Endothelial cell of umbilical vein (primary cell): ENCODE measurements around the gene CTIF. TPM values are rescaled to one million over a fixed set of nuclear protein-coding genes. Genes with fewer than 3 reads are reported as not detected.

ENCODE experiments used
- BruUV-seq: library from RNA; stranded (reverse); fragments of 400-500 nt; replicated peaks from 2 replicates; lab custom pipeline; 2021; lab: Mats Ljungman, UMichigan
- CTCF ChIA-PET: fragments of 300-600, 350-600 bp; sonication (Branson Sonifier 250); formaldehyde crosslinking; loops from one replicate; lab custom pipeline; 2021; ENCODE audit warnings: antibody characterized with exemption, inconsistent platforms; lab: Charles Lee
- POLR2A ChIA-PET: fragments of 300-600, 350-600 bp; sonication (Branson Sonifier 250); formaldehyde crosslinking; loops from one replicate; lab custom pipeline; 2021; ENCODE audit warnings: antibody characterized with exemption, inconsistent platforms; lab: Charles Lee
- DNase-seq: peaks from one replicate; pipeline ENCODE4 v3.0.0-alpha.2; 2011; ENCODE audit warnings: low read depth, low spot score
- FAIRE-seq: peaks from 2 replicates; lab custom pipeline; 2011; peaks lifted over from hg19 to GRCh38; lab: Jason Lieb, UNC
- H2AFZ ChIP-seq: 2 replicates; pipeline ENCODE4 v1.6.0; 2012; ENCODE audit warnings: low read depth, low read length, control low read depth, inconsistent platforms
- H3K27ac ChIP-seq: 2 replicates; pipeline ENCODE4 v1.5.1; 2011; ENCODE audit warnings: low read depth, mild to moderate bottlenecking, control low read depth, low read length, moderate library complexity; ENCODE audit not compliant: insufficient read depth
- H3K27me3 ChIP-seq, 2 experiments: 2 replicates each; pipeline versions ENCODE4 v1.6.0 to v1.6.1; 2011; ENCODE audit warnings: low read length in 2 of 2, mixed read lengths in 1 of 2; ENCODE audit not compliant: control insufficient read depth in 2 of 2, insufficient read depth in 2 of 2
- H3K36me3 ChIP-seq, 2 experiments: 2 replicates in 1 of 2; 3 replicates in 1 of 2; pipeline ENCODE4 v1.5.1; 2011; ENCODE audit warnings: low read length in 2 of 2, mild to moderate bottlenecking in 1 of 2, moderate library complexity in 1 of 2; ENCODE audit not compliant: control insufficient read depth in 2 of 2, insufficient read depth in 2 of 2; ENCODE audit errors: extremely low read depth in 1 of 2
- H3K4me1 ChIP-seq: 3 replicates; pipeline ENCODE4 v1.5.1; 2011; ENCODE audit warnings: mild to moderate bottlenecking, low read length; ENCODE audit not compliant: control insufficient read depth, insufficient read depth; ENCODE audit errors: extremely low read depth
- H3K4me2 ChIP-seq: 2 replicates; pipeline ENCODE4 v1.6.1; 2011; ENCODE audit warnings: low read length, control low read depth, mixed read lengths; ENCODE audit not compliant: insufficient read depth
- H3K4me3 ChIP-seq, 3 experiments: fragments of 200-600 bp in 1 of 3; sonication (generic), shearing (Covaris generic) in 1 of 3; replicated peaks in 1 of 3; 2 replicates each; pipeline ENCODE4 v1.5.1; 2011 to 2016; ENCODE audit warnings: control low read depth in 3 of 3, low read length in 3 of 3, mild to moderate bottlenecking in 2 of 3, inconsistent platforms in 1 of 3, low read depth in 1 of 3, moderate library complexity in 1 of 3; ENCODE audit not compliant: insufficient read depth in 1 of 3
- H3K79me2 ChIP-seq: 2 replicates; pipeline ENCODE4 v1.6.0; 2012; ENCODE audit warnings: low read length, inconsistent platforms; ENCODE audit not compliant: control insufficient read depth, insufficient read depth
- H3K9ac ChIP-seq: replicated peaks from 2 replicates; pipeline ENCODE3; 2011; ENCODE audit warnings: low read length, control low read depth; ENCODE audit not compliant: insufficient read depth; ENCODE audit errors: extremely low read depth
- H3K9me1 ChIP-seq: replicated peaks from 3 replicates; pipeline ENCODE4 v1.6.0; 2011; ENCODE audit warnings: mild to moderate bottlenecking, low read length; ENCODE audit not compliant: control insufficient read depth, insufficient read depth; ENCODE audit errors: extremely low read depth
- H3K9me3 ChIP-seq: replicated peaks from 2 replicates; pipeline ENCODE4 v1.5.1; 2012; ENCODE audit warnings: low read length, inconsistent platforms; ENCODE audit not compliant: control insufficient read depth, insufficient read depth
- H4K20me1 ChIP-seq: replicated peaks from 2 replicates; pipeline ENCODE3; 2011; ENCODE audit warnings: mild to moderate bottlenecking, low read length; ENCODE audit not compliant: control insufficient read depth, insufficient read depth; ENCODE audit errors: extremely low read depth
- EZH2 ChIP-seq: IDR thresholded peaks from 2 replicates; pipeline ENCODE4 v1.6.1; 2012; ENCODE audit warnings: borderline replicate concordance, low read depth, mild to moderate bottlenecking, moderate library complexity, low read length, inconsistent platforms; ENCODE audit not compliant: severe bottlenecking
- FOS ChIP-seq: IDR thresholded peaks from 2 replicates; pipeline ENCODE4 v1.6.1; 2011; ENCODE audit warnings: mild to moderate bottlenecking, low read length, moderate library complexity, borderline replicate concordance; ENCODE audit not compliant: insufficient read depth
- GATA2 ChIP-seq: IDR thresholded peaks from 2 replicates; pipeline ENCODE4 v1.7.0; 2011; ENCODE audit warnings: low read depth, mild to moderate bottlenecking, moderate library complexity, mixed read lengths, low read length; ENCODE audit not compliant: insufficient read length, insufficient read depth
- JUN ChIP-seq: IDR thresholded peaks from 2 replicates; pipeline ENCODE4 v1.6.1; 2011; ENCODE audit warnings: borderline replicate concordance, low read depth; ENCODE audit not compliant: insufficient read length, insufficient read depth
- MYC ChIP-seq: IDR thresholded peaks from one replicate; pipeline ENCODE4 v1.6.1; 2011; ENCODE audit warnings: mild to moderate bottlenecking, low read depth, low read length
- POLR2A ChIP-seq: IDR thresholded peaks from 2 replicates; pipeline ENCODE4 v1.6.1; 2012; ENCODE audit warnings: low read depth, mild to moderate bottlenecking, control low read depth, low read length
- POLR2AphosphoS5 ChIP-seq: IDR thresholded peaks from 2 replicates; pipeline ENCODE4 v1.6.1; 2012; ENCODE audit warnings: low read depth, mild to moderate bottlenecking, control low read depth, low read length, moderate library complexity; ENCODE audit not compliant: insufficient read depth
- dilution Hi-C: fragments of 300-500 bp; cut with MboI; formaldehyde crosslinking; loops from one replicate; pipeline ENCODE4 v1.15.0; 2019; ENCODE audit warnings: low sequenced_read_pairs; ENCODE audit not compliant: extremely low pct_ligation_motif_present
- intact Hi-C: fragments of 100-400 bp; cut with micrococcal nuclease; formaldehyde crosslinking; loops from one replicate; pipeline ENCODE4 v1.10.0; 2022
- polyA plus RNA-seq, 4 experiments: library from polyadenylated mRNA; depleted of rRNA in 3 of 4; stranded (reverse) in 3 of 4; unstranded in 1 of 4; fragments of >200 nt; gene quantifications; 2 replicates each; pipeline versions ENCODE4 v1.2.1 to v1.2.3, GENCODE V29; 2011 to 2012; ENCODE audit warnings: missing spikeins in 1 of 4
- total RNA-seq: library from RNA; stranded (reverse); gene quantifications from 2 replicates; pipeline ENCODE4 v1.2.3, GENCODE V29; 2021
- TF ChIP-seq, protein P1 (sequence below), 2 donors: IDR thresholded peaks; 1 replicate in 1 of 2; 2 replicates in 1 of 2; pipeline ENCODE4 v1.5.1; 2011; ENCODE audit warnings: low read length in 2 of 2, mild to moderate bottlenecking in 2 of 2, moderate library complexity in 2 of 2, control low read depth in 1 of 2, inconsistent platforms in 1 of 2, low read depth in 1 of 2; ENCODE audit not compliant: insufficient read depth in 1 of 2; ENCODE audit errors: extremely low read depth in 1 of 2
- TF ChIP-seq, protein P2 (sequence below): IDR thresholded peaks from 2 replicates; pipeline ENCODE4 v1.6.1; 2011; ENCODE audit not compliant: insufficient read depth, insufficient read length

CTIF gene
- total and polyA plus RNA-seq, 2 donors (not counting 3 experiments of a cell fraction or from before 2014, with no cell fraction given): 20.9 to 57.7 TPM

DNA sequence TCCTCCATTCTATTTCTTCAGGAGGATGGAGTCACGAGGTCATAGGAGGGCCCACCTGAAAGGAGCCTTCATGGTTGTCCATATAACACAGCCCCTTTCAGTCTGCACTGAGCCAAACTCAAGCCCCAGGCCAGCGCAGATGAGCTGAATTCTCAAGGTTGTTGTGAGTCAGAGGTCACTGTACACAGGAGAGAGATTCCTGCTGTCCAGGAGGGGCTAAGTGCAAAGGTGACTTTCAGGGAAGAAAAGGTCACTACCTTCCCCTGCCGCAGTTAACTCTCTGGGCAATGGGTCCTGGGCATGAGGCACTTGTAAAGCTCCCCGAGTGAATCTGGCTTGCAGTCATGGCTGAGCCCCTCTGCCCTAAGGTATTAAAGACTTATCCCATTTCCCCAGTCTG is 150.7 kb downstream of the CTIF start:
- Histone ChIP-seq H3K27ac (no peak overlapping the region), H3K27me3 (no peaks in the 10 kb centered on the region), H4K20me1 (no peaks in the 10 kb centered on the region), H3K4me3 (no peak overlapping the region), H3K9me3 (no peaks in the 10 kb centered on the region), H3K9me1 (no peaks in the 10 kb centered on the region), H2AFZ (no peak overlapping the region), H3K4me2 (no peak overlapping the region), H3K4me1 (peaks cover 7% of the 10 kb centered on the region), H3K9ac (no peak overlapping the region), H3K36me3 (no peaks in the 10 kb centered on the region), H3K79me2 (no peaks in the 10 kb centered on the region)
- no peak for FAIRE-seq
- dilution Hi-C loops: no loop called here
- CTCF ChIA-PET: interaction anchor here (0.8 to 1.2 kb wide), 2 partner anchors 8 to 87 kb away, joined by 3 to 4 read pairs; no protein-coding TSS in a partner anchor
- TF ChIP-seq POLR2AphosphoS5 (no peak), GATA2 (no peak), EZH2 (no peak), MYC (no peak), FOS (no peak), JUN (no peak), POLR2A (no peak)
- TF ChIP-seq, protein P1, sequence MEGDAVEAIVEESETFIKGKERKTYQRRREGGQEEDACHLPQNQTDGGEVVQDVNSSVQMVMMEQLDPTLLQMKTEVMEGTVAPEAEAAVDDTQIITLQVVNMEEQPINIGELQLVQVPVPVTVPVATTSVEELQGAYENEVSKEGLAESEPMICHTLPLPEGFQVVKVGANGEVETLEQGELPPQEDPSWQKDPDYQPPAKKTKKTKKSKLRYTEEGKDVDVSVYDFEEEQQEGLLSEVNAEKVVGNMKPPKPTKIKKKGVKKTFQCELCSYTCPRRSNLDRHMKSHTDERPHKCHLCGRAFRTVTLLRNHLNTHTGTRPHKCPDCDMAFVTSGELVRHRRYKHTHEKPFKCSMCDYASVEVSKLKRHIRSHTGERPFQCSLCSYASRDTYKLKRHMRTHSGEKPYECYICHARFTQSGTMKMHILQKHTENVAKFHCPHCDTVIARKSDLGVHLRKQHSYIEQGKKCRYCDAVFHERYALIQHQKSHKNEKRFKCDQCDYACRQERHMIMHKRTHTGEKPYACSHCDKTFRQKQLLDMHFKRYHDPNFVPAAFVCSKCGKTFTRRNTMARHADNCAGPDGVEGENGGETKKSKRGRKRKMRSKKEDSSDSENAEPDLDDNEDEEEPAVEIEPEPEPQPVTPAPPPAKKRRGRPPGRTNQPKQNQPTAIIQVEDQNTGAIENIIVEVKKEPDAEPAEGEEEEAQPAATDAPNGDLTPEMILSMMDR (IDR thresholded peaks at IDR 0.05; ENCODE audit: extremely low read depth in 1 of 2, insufficient read depth in 1 of 2, low read depth in 1 of 2, low read length in 2 of 2): no peak
- TF ChIP-seq, protein P2, sequence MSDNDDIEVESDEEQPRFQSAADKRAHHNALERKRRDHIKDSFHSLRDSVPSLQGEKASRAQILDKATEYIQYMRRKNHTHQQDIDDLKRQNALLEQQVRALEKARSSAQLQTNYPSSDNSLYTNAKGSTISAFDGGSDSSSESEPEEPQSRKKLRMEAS: no peak
- no TSS peak for BruUV-seq
- POLR2A ChIA-PET: no interaction called here
- DNase-seq: no peak
- intact Hi-C loops: no loop called here
